ENCODE measurements around the gene MXRA8.

MXRA8 gene

GRCh38 chr1:1334835-1335234 is 23.5 kb downstream of the MXRA8 start:
- no peak for DNase-seq (ENCODE audit: low read depth)

DNA sequence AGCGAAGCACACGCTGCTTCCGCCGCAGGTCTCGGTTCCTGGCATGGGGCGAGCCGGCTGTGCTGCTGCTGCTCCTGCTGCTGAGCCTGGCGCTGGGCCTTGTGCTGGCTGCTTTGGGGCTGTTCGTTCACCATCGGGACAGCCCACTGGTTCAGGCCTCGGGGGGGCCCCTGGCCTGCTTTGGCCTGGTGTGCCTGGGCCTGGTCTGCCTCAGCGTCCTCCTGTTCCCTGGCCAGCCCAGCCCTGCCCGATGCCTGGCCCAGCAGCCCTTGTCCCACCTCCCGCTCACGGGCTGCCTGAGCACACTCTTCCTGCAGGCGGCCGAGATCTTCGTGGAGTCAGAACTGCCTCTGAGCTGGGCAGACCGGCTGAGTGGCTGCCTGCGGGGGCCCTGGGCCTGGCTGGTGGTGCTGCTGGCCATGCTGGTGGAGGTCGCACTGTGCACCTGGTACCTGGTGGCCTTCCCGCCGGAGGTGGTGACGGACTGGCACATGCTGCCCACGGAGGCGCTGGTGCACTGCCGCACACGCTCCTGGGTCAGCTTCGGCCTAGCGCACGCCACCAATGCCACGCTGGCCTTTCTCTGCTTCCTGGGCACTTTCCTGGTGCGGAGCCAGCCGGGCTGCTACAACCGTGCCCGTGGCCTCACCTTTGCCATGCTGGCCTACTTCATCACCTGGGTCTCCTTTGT is 24.7 kb downstream of the MXRA8 start:
- no peak for DNase-seq (ENCODE audit: low read depth)

DNA sequence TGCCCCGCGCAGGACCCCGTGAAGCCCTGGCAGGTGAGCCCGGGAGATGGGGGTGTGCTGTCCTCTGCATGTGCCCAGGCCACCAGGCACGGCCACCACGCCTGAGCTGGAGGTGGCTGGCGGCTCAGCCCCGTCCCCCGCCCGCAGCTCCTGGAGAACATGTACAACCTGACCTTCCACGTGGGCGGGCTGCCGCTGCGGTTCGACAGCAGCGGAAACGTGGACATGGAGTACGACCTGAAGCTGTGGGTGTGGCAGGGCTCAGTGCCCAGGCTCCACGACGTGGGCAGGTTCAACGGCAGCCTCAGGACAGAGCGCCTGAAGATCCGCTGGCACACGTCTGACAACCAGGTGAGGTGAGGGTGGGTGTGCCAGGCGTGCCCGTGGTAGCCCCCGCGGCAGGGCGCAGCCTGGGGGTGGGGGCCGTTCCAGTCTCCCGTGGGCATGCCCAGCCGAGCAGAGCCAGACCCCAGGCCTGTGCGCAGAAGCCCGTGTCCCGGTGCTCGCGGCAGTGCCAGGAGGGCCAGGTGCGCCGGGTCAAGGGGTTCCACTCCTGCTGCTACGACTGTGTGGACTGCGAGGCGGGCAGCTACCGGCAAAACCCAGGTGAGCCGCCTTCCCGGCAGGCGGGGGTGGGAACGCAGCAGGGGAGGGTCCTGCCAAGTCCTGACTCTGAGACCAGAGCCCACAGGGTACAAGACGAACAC is 25.4 kb downstream of the MXRA8 start:
- DNase-seq (ENCODE audit: low read depth) = no peak

- DNase-seq (ENCODE audit: low read depth) = no peak
These were observed 26.2 kb downstream of the MXRA8 start for GRCh38 chr1:1332031-1332755.

GRCh38 chr1:1331068-1331965 is 27.0 kb downstream of the MXRA8 start, which contains the start of gene TAS1R3:
TSS of gene TAS1R3 (plus strand) at chr1:1331280. CDS start at chr1:1331346, 66 bp downstream.
- DNase-seq (ENCODE audit: low read depth) = no peak

DNA sequence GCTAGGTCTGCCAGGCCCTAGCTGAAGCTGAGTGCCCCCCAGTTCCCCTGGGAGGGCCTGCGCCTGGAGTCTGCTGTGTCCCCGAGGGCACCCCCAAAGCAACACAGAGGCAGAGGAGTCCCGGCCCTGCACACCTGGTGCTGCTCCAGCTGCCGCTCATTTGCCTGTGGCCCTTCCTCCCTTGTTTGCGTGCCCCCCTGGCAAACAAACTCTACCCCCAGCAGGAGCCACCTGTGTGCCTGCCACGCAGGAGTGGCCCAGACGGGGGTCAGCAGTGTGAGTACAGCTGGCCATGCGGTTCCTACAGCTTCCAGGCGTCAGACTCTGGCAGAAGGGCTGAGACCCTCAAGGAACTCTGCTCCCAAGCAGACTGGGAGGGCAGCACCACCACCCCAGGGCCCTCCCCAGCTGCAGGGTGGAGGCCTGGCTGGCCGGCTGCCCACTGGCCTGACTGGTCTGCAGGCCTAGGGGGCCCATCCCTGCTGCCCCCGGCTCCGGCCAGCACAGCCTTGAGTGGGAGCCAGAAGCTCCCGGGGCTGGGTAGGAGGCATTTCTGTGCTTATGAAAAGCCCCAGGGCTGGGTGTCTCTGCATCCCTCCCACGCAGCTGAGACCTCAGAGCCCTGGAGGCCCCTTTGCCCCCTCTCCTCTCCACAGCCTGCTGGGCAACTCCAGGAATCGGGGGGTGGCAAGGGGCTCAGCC is 27.8 kb downstream of the MXRA8 start:
- no peak for DNase-seq (ENCODE audit: low read depth)

GRCh38 chr1:1329304-1330210 is 28.8 kb downstream of the MXRA8 start:
- no peak for DNase-seq (ENCODE audit: low read depth)

GRCh38 chr1:1328254-1328653 is 30.1 kb downstream of the MXRA8 start:
- no peak for DNase-seq (ENCODE audit: low read depth)

GRCh38 chr1:1327291-1327690 is 31.1 kb downstream of the MXRA8 start:
- no peak for DNase-seq (ENCODE audit: low read depth)

- DNase-seq (ENCODE audit: low read depth) = no peak
These were observed 32.2 kb downstream of the MXRA8 start for GRCh38 chr1:1326075-1326605.

- no peak for DNase-seq (ENCODE audit: low read depth)
These were observed 32.9 kb downstream of the MXRA8 start for GRCh38 chr1:1325288-1326074.

- DNase-seq (ENCODE audit: low read depth) = peak; percentile 93
These were observed 33.6 kb downstream of the MXRA8 start, which contains the start of the genes CPTP and INTS11 for GRCh38 chr1:1324524-1325287. TSS of gene CPTP (plus strand) at chr1:1324802. CDS start at chr1:1326911, 2,109 bp downstream. TSS of gene INTS11 (minus strand) at chr1:1324660. CDS start at chr1:1324608, 52 bp downstream.

- DNase-seq (ENCODE audit: low read depth) = no peak
These were observed 34.3 kb downstream of the MXRA8 start for GRCh38 chr1:1324084-1324523.

DNA sequence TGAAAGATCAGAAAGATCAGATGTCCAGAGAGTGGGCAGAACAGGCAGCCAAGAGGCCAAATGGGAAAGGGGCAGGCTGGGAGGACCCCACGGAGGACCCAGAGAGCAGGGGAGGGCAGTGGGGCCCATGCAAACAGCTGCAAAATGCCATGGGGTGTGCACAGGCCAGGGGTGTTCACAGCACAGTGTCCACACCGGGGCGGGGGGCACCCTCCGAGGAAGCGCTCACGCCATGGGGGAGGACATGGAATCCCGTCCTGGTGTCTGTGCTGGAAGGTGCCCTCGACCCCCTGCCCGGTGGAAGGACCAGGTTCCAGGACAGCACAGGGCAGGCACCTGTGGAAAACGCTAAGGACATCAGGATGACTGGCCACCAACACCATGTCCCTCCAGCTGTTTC is 35.4 kb downstream of the MXRA8 start:
- DNase-seq (ENCODE audit: low read depth) = no peak

DNA sequence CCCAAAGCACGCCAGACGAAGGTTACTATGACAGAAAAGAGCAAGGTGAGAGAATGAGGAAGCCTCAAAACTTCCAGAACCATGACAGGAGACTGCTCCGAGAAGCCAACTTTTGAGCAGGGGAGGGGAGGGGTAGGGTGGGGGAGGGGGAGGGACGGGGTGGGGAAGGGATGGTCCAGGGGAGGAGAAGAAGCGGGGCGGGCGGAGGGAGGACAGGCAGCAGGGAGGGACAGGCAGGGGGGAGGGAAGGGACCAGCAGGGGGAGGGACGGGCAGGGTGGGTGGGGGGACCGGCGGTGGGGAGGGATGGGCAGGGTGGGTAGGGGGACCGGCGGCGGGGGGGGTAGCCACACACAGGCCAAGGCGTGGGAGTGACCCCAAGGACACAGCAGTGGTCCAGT is 35.9 kb downstream of the MXRA8 start:
- no peak for DNase-seq (ENCODE audit: low read depth)

DNA sequence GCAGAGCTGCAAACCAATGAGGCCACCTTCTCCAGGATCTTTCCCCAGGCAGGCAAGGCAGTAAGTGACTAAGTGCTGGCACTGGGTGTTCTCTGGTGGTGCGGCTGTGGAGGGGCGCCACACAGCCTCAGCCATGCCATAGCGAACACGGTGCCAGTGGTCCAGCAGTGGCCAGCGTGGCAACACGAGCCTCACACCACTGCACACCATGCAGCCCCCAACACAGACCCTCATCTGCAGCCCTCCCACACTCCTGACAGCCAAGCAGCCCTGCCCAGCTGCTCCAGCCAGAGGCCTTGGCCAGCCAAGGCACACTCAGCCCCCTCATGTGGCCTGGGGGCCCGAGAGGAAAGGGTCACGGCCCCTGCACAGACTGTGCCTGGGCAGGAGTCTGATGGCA is 36.9 kb downstream of the MXRA8 start:
- no peak for DNase-seq (ENCODE audit: low read depth)

GRCh38 chr1:1320666-1321448 is 37.5 kb downstream of the MXRA8 start:
- no peak for DNase-seq (ENCODE audit: low read depth)

GRCh38 chr1:1319646-1319941 is 38.8 kb downstream of the MXRA8 start:
- DNase-seq (ENCODE audit: low read depth) = no peak

Measured in activated gamma-delta T cell treated with anti-CD3 and anti-CD28 coated beads, Interleukin-2, amount 50 U/mL, for 16 hours (primary cell).